LNCAP (cell line): ENCODE results near the gene PITHD1.

Experiments used
- TF ChIP-seq, protein P1 (sequence below): fragments of 450-650 bp; IDR thresholded peaks from 2 replicates; pipeline ENCODE4 v1.5.1; 2017; ENCODE audit warnings: mild to moderate bottlenecking

PITHD1 gene

DNA sequence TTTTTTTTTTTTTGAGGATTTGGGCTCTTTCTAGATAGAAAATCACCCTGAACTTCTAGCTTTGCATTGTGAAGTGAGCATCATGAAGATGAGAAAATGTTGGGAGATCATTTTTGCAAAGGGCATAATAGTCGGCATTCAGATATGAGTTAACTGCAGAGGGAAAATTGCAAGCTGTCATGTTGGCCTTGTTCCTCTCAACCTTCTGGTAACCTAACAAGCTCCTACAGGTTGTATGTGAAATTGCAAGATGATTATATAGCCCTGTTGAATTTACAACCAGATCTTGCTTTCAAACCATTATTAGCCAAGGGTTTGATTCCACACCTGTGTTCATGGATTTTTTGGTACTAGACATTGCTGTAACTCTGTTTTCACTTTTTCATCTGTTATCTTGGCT is 32.7 kb upstream of the PITHD1 start:
- TF ChIP-seq, protein P1, sequence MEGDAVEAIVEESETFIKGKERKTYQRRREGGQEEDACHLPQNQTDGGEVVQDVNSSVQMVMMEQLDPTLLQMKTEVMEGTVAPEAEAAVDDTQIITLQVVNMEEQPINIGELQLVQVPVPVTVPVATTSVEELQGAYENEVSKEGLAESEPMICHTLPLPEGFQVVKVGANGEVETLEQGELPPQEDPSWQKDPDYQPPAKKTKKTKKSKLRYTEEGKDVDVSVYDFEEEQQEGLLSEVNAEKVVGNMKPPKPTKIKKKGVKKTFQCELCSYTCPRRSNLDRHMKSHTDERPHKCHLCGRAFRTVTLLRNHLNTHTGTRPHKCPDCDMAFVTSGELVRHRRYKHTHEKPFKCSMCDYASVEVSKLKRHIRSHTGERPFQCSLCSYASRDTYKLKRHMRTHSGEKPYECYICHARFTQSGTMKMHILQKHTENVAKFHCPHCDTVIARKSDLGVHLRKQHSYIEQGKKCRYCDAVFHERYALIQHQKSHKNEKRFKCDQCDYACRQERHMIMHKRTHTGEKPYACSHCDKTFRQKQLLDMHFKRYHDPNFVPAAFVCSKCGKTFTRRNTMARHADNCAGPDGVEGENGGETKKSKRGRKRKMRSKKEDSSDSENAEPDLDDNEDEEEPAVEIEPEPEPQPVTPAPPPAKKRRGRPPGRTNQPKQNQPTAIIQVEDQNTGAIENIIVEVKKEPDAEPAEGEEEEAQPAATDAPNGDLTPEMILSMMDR = peak; percentile 22; the same call in 1 of the 2 replicates

DNA sequence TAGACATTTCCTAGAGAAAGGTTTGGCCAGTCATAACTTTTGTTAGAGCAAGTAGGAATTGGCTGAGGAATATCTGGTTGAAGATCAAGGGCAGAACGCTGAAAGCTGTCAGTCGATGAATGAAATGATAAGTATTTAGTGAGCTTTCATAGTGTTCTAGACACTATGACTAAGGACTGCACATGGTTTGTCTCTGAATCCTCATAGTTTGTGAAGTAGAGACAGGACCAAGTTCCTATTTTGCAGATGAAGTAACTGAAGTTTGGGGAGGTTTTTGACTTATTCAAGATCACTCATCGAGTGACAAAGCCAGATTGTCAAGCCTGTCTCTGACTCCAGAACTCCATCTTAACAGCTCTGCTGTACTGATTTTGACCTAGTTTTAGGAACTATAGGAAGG is 30.2 kb upstream of the PITHD1 start:
- TF ChIP-seq, protein P1 = no peak

DNA sequence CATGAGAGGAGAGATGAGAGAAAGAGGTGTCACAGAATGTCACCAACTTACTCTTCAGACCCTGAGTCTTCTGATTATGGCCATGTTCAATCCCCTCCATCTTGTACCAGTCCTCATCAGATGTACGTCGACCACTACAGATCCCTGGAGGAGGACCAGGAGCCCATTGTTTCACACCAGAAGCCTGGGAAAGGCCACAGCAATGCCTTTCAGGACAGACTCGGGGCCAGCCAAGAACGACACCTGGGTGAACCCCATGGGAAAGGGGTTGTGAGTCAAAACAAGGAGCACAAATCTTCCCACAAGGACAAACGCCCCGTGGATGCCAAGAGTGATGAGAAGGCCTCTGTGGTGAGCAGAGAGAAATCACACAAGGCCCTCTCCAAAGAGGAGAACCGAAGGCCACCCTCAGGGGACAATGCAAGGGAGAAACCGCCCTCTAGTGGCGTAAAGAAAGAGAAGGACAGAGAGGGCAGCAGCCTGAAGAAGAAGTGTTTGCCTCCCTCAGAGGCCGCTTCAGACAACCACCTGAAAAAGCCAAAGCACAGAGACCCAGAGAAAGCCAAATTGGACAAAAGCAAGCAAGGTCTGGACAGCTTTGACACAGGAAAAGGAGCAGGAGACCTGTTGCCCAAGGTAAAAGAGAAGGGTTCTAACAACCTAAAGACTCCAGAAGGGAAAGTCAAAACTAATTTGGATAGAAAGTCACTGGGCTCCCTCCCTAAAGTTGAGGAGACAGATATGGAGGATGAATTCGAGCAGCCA is 27.0 kb upstream of the PITHD1 start:
- TF ChIP-seq, protein P1 = peak; percentile 50

DNA sequence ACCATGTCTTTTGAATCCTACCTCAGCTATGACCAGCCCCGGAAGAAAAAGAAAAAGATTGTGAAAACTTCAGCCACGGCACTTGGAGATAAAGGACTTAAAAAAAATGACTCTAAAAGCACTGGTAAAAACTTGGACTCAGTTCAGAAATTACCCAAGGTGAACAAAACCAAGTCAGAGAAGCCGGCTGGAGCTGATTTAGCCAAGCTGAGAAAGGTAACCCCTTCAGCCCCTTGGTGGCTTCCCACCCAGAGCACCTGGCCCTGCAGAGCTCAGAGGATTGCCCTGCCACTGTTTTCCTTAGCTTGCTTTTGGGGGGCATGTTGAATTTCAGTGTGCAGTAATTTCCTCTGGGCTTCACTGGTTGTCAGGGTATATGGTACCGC is 26.4 kb upstream of the PITHD1 start:
- TF ChIP-seq, protein P1 = no peak

DNA sequence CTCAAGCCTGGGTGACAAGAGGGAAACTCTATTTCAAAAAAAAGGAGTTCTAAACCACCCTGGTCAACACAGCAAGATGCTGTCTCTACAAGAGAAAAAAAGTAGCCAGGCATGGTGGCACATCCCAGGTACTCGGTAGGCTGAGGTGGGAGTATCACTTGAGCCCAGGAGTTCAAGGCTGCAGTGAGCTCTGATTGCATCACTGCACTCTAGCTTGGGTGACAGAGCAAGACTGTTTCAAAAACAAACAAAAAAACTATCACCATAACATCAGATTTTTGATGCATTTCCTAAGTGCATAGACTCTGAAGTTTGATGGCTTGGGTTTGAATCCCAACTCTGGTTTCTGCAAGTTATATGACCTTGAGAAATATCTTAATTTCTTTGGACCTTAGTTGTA is 25.3 kb upstream of the PITHD1 start:
- TF ChIP-seq, protein P1 = no peak

DNA sequence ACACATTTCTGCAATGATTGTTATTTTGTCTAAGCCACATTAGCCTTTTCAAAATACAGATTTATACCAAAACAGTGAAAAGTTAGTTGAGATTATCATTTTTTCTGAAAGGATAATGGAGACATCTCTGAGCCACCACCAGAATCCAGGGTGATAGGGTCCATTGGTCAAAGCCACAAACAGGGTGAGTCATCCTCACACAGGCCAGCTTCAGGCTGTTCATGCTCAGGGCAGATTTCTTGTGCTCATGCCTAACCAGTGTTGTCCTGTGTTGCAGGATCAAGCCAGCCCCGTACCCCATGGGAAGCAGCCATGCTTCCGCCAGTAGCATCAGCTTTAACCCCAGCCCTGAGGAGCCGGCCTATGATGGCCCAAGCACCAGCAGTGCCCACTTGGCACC is 21.5 kb upstream of the PITHD1 start:
- TF ChIP-seq, protein P1 = no peak

DNA sequence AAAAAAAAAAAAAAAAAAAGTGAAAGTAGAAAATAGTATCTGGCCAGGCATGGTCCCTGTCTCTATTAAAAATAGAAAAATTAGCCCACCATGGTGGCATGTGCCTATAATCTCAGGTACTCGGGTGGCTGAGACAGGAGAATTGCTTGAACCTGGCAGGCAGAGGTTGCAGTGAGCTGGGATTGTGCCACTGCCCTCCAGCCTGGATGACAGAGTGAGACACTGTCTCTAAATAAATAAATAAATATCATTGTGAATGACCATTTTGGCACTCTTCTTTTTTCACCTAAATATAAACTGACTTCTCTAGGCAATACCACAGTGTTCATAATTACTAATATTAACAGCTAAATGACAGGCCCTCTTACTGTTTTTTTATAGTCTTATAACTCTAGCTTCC is 20.4 kb upstream of the PITHD1 start:
- TF ChIP-seq, protein P1 = no peak

DNA sequence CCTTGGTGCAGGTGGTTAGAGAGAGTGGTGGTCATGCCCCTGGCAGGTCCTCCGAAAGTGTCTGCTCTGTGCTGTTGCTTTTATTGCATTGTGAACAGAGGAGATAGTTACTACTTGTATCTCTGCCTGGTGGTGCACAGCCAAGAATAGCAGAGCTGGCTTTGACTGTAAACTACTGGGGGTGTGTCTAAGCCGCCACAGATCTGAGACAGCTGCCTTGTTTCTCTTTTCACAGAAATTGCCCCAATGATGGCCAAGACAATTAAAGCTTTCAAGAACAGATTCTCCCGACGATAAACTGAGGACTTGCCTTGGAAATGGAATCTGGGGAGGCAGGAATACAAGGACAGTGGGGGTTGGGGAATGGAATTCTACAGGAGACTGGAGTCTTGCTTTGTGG is 18.9 kb upstream of the PITHD1 start:
- TF ChIP-seq, protein P1 = no peak
